HG03575 (cell line): ENCODE measurements around the gene ADGRB3.

ENCODE experiments used
- ATAC-seq: cut with Tn5 transposase; IDR thresholded peaks from one replicate; pipeline ENCODE4 v1.9.1; 2021; ENCODE audit not compliant: unreplicated experiment, insufficient number of reproducible peaks, low FRiP score; ENCODE audit errors: extremely low read depth

The ADGRB3 gene

DNA sequence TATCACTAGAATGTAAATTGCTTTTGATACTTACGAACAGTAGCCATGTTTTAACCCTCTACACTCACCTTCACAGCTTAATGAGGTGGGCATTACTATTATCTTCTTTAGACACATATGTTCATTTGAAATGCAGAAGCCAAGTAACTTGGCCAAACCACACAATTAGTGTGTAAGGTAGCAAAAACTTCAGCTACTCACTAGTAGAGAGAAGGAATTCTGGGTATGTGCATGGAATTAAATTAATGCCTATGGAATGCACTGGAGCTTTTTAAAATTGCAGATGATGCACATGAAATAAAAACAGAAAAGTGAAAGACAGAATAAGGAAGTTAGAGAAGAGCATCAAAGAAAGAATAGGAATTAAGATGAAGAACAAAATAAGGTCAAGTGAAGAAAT lies 494.0 kb downstream of the ADGRB3 start:
- ATAC-seq = no peak

DNA sequence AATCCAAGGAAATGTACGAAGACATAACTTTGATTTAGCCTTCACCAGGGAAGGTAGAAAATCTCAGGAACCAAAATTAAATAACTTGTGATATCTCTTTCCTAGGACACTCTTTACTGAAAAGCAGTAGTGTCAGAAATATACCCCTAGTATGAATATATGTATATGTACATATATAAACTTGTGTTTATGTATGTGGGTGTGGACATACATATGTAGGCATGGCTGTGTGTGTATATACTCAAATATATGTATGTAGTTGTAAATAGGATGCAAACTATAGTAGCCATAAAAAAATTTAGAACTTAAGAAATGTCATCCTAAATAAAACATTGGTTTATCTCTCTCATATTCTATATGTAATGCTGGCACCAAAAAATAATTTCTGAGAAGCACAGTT lies 500.8 kb downstream of the ADGRB3 start:
- ATAC-seq = no peak

GRCh38 chr6:69138148-69138547 lies 503.1 kb downstream of the ADGRB3 start:
- no peak for ATAC-seq

GRCh38 chr6:69138893-69139494 lies 503.9 kb downstream of the ADGRB3 start:
- ATAC-seq = no peak

- ATAC-seq = no peak
Observed at GRCh38 chr6:69145062-69145461, 510.0 kb downstream of the ADGRB3 start.

DNA sequence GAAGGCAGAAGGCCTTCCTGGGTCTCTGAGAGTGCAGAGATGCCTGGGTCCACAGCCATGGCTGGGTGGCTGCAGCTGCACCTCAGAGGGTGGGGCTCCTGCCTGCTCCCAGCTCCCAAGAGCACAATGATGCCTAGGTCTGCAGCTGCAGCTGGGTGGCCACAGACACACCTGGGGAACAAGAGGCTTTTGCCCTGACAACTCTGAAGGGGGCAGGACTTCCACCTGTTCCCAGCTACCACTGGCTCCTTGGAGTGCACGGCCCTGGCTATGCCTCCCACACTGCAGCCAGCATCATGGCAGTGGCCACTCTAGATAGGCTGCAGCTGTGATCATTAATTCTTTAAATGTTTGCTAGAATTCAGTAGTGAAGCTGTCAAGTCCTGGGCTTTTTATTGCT lies 511.3 kb downstream of the ADGRB3 start:
- no peak for ATAC-seq

DNA sequence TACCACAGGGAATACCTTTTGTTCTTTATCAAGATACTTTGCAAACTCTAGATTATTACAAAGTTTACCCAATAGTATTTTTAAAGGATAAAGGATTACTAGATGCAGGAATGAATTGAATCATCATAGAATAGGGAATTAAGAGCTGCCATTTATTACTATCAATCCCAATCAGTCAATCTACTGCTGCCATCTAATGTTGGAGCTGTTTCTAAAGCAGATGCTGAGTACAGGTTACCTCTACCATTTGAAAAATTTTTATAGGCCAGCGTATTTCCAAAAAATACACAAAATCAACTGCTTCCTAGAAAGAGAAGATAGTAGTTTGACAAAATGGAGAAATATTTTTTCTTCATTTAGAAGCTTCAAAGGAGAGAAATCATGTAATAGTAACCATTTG lies 520.4 kb downstream of the ADGRB3 start:
- ATAC-seq = no peak

- ATAC-seq = no peak
Observed at GRCh38 chr6:69162811-69163210, 527.7 kb downstream of the ADGRB3 start.

DNA sequence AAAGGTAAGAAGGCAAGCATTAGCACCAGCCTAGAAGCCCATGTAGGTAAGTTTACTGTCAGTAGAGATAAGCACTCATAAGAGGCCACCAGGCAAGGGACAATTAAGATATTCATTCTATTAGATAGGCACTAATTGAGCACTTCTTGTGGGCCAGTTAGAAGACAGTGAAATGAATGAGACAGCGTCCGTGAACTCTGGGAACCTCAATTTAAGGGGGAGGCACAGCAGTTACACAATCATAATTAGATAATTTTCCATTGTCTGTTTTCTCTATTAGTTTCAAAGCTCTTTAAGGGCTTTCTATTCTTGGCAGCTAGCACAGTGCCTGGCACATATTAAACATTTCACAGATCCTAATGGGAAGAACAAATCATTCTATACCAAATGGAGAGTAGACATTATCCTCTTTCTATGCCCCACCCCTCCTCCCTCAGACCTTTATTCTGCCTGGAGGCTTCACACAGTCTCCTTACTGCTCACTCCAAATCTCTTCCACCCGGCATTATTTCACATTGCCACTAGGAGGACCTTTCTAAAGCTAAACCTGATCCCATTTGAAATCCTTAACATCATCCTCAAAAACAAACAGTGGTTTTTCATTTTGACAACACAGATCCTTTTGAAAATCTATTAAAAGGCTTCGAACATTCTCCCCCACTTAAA lies 529.6 kb downstream of the ADGRB3 start:
- no peak for ATAC-seq

DNA sequence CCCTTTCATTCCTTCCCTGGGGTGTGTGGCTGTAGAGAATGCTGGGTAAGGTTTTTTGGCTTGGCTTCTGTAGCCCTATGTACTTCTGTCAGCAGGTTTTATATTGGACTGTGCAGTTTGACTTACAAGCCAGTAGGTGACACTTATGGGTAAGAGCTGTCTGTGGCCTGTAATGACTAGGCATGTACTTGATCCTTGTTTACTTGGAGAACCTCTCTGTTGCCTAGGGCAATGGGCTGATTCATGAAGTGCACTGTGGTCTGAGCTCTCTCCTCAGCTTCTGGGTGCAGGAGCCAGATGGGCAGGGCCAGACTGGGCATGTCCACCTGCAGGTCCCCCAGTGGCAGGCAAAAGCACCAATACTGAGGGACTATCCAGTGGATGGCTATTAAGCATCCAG lies 544.6 kb downstream of the ADGRB3 start:
- no peak for ATAC-seq

- no peak for ATAC-seq
Observed at GRCh38 chr6:69180361-69181067, 545.4 kb downstream of the ADGRB3 start.

GRCh38 chr6:69181964-69182363 lies 546.9 kb downstream of the ADGRB3 start:
- ATAC-seq = no peak

DNA sequence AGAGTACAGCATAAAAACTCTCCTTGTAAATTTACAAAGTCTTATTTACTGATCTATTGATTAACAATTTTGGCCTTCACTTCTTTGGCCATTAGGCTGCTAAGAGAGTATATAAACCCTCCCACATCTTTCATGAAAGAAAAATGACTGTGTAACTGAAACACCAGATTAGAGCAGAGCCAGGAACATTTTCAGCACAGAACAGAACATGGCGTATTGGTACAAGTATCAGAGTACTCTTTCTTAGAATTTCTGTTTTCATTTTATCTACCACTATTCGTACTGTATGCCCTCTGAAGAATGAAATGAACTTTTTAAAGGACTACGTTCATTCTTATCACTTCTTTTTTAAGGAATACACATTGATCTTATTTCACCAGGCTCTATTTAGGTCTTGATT lies 550.2 kb downstream of the ADGRB3 start:
- ATAC-seq = no peak

- no peak for ATAC-seq
Observed at GRCh38 chr6:69202768-69203167, 567.7 kb downstream of the ADGRB3 start.

- no peak for ATAC-seq
Observed at GRCh38 chr6:69216127-69216526, 581.0 kb downstream of the ADGRB3 start.

DNA sequence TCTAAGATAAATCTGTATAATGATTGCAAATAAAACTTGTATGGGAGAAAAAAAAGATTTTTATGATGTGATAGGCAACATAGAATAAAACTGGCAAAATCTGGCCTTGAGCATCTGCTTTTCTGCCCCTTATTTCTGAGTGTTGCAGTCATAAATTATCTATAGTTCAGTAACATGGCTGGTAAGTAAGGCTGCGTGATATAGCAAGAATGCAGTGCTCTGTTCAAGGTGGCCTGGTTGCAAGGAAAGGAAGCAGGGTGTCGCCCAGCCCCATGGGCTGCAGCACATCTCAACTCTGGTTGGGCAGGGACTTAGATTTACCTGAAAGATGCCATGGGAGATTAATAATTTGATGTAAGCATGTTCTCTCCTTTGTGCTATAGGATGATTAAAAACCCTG lies 582.3 kb downstream of the ADGRB3 start:
- ATAC-seq = no peak

DNA sequence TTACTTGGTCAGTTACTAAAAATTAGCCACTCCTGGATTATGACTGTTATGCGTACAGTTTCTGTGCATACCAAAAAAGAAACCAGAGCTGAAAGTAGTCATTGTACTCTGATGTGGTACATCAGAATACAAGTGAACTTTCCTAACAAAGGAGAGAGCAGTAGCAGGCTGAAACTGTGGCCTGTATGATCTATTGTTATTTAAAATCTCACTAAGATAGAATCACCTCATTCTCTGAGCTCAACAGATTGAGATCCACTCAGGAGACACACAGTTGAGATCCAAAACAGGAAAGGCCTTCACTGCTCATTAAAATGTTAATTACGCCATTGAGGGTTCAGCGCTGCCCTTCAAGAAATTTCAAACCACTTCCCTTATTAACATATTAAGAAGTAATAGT lies 585.3 kb downstream of the ADGRB3 start:
- no peak for ATAC-seq

GRCh38 chr6:69232008-69232407 lies 596.9 kb downstream of the ADGRB3 start:
- no peak for ATAC-seq

DNA sequence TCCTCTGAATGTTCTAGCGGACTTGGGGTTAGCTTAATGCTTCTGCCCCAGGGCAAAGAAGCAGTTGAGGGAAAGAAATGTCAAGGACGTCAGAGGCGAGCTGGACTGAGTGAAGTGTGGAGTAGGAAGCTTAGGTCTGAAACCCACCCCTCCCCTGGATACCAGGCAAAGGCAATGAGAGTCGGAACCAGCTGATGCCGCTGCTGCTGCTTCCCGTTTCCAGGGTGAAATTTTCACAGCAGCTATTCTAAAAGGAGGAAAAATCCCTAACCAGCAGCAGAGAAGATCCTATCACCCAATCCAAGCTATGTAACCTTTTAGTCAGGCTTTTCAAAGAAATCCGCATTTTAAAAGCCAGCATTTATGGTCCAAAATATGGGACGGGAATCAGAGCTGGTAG lies 597.4 kb downstream of the ADGRB3 start:
- no peak for ATAC-seq

GRCh38 chr6:69232911-69233448 lies 597.9 kb downstream of the ADGRB3 start:
- ATAC-seq = no peak
